HG02938 (cell line): ENCODE measurements around the gene FEM1B.

Experiments
- ATAC-seq: cut with Tn5 transposase; IDR thresholded peaks from one replicate; pipeline ENCODE4 v1.9.1; 2021; ENCODE audit warnings: mild to moderate bottlenecking, moderate library complexity; ENCODE audit not compliant: unreplicated experiment

The FEM1B gene

GRCh38 chr15:68344600-68344999, 67.1 kb downstream of the FEM1B start:
- no peak for ATAC-seq
